Activated naive CD8-positive, alpha-beta T cell treated with anti-CD3 and anti-CD28 coated beads for 36 hours (primary cell): ENCODE results near the gene GRAMD1B. TPM values are rescaled to one million over a fixed set of nuclear protein-coding genes. Genes with fewer than 3 reads are reported as not detected.

Experiments used
- DNase-seq: peaks from one replicate; pipeline ENCODE4 v3.0.0; 2021
- H3K27ac Mint-ChIP-seq: one replicate; pipeline ENCODE4 v1.8.0; 2022; ENCODE audit warnings: mild to moderate bottlenecking, moderate library complexity, mixed read lengths
- H3K27me3 Mint-ChIP-seq: one replicate; pipeline ENCODE4 v1.8.0; 2022; ENCODE audit warnings: mild to moderate bottlenecking, mixed read lengths
- H3K36me3 Mint-ChIP-seq: one replicate; pipeline ENCODE4 v1.8.0; 2021; ENCODE audit warnings: mild to moderate bottlenecking, mixed read lengths
- H3K4me1 Mint-ChIP-seq: one replicate; pipeline ENCODE4 v1.8.0; 2021; ENCODE audit warnings: mixed read lengths
- H3K4me3 Mint-ChIP-seq: one replicate; pipeline ENCODE4 v1.8.0; 2022; ENCODE audit warnings: mild to moderate bottlenecking, moderate library complexity, mixed read lengths
- H3K9me3 Mint-ChIP-seq: one replicate; pipeline ENCODE4 v1.8.0; 2022; ENCODE audit warnings: mixed read lengths
- total RNA-seq, 2 experiments: library from RNA; stranded (reverse); gene quantifications; one replicate each; pipeline ENCODE4 v1.2.3, GENCODE V29; 2021

The GRAMD1B gene
- total RNA-seq, 2 experiments from 2014 or later, result 20.3 to 20.6 TPM

GRCh38 chr11:123588864-123589262 lies 158.8 kb downstream of the GRAMD1B start:
- Mint-ChIP-seq H3K27ac (no peak overlapping the region), H3K27me3 (no peaks in the 10 kb centered on the region), H3K4me3 (no peak overlapping the region), H3K36me3 (no peaks in the 10 kb centered on the region), H3K9me3 (no peaks in the 10 kb centered on the region), H3K4me1 (no peaks in the 10 kb centered on the region)
- DNase-seq, result no peak

- Mint-ChIP-seq H3K27ac (no peak overlapping the region), H3K36me3 (no peaks in the 10 kb centered on the region), H3K27me3 (no peaks in the 10 kb centered on the region), H3K4me1 (no peaks in the 10 kb centered on the region), H3K4me3 (no peak overlapping the region), H3K9me3 (no peaks in the 10 kb centered on the region)
- DNase-seq, result no peak
These were observed 160.3 kb downstream of the GRAMD1B start for GRCh38 chr11:123590296-123590912.

- Mint-ChIP-seq H3K27ac (no peak overlapping the region), H3K9me3 (no peaks in the 10 kb centered on the region), H3K4me3 (no peak overlapping the region), H3K27me3 (no peaks in the 10 kb centered on the region), H3K36me3 (no peaks in the 10 kb centered on the region), H3K4me1 (no peaks in the 10 kb centered on the region)
- DNase-seq, result no peak
These were observed 163.5 kb downstream of the GRAMD1B start for GRCh38 chr11:123593570-123593969.

GRCh38 chr11:123594188-123594901 lies 164.3 kb downstream of the GRAMD1B start:
- no peak overlapping the region for H3K4me3 Mint-ChIP-seq
- H3K36me3 Mint-ChIP-seq, result peaks cover 3% of the 10 kb centered on the region
- H3K27ac Mint-ChIP-seq, result no peak overlapping the region
- no peak for DNase-seq
- H3K27me3 Mint-ChIP-seq, result no peaks in the 10 kb centered on the region
- no peaks in the 10 kb centered on the region for H3K4me1 Mint-ChIP-seq
- no peaks in the 10 kb centered on the region for H3K9me3 Mint-ChIP-seq

GRCh38 chr11:123594921-123595320 lies 164.9 kb downstream of the GRAMD1B start:
- no peaks in the 10 kb centered on the region for H3K4me1 Mint-ChIP-seq
- no peak for DNase-seq
- no peak overlapping the region for H3K4me3 Mint-ChIP-seq
- no peak overlapping the region for H3K27ac Mint-ChIP-seq
- peaks cover 3% of the 10 kb centered on the region for H3K36me3 Mint-ChIP-seq
- H3K9me3 Mint-ChIP-seq, result no peaks in the 10 kb centered on the region
- no peaks in the 10 kb centered on the region for H3K27me3 Mint-ChIP-seq

GRCh38 chr11:123597859-123598258 lies 167.8 kb downstream of the GRAMD1B start:
- Mint-ChIP-seq H3K36me3 (peaks cover 3% of the 10 kb centered on the region), H3K27me3 (no peaks in the 10 kb centered on the region), H3K27ac (no peak overlapping the region), H3K4me1 (no peaks in the 10 kb centered on the region), H3K9me3 (no peaks in the 10 kb centered on the region), H3K4me3 (no peak overlapping the region)
- DNase-seq, result no peak

- H3K36me3 Mint-ChIP-seq, result peaks cover 3% of the 10 kb centered on the region
- H3K27me3 Mint-ChIP-seq, result no peaks in the 10 kb centered on the region
- no peak overlapping the region for H3K27ac Mint-ChIP-seq
- no peak for DNase-seq
- no peak overlapping the region for H3K4me3 Mint-ChIP-seq
- no peaks in the 10 kb centered on the region for H3K9me3 Mint-ChIP-seq
- H3K4me1 Mint-ChIP-seq, result no peaks in the 10 kb centered on the region
These were observed 171.1 kb downstream of the GRAMD1B start for GRCh38 chr11:123601136-123601535.

GRCh38 chr11:123601743-123602142 lies 171.7 kb downstream of the GRAMD1B start:
- no peak overlapping the region for H3K27ac Mint-ChIP-seq
- no peaks in the 10 kb centered on the region for H3K27me3 Mint-ChIP-seq
- H3K4me1 Mint-ChIP-seq, result no peaks in the 10 kb centered on the region
- peaks cover 4% of the 10 kb centered on the region for H3K36me3 Mint-ChIP-seq
- no peak overlapping the region for H3K4me3 Mint-ChIP-seq
- no peak for DNase-seq
- H3K9me3 Mint-ChIP-seq, result no peaks in the 10 kb centered on the region

- Mint-ChIP-seq H3K9me3 (no peaks in the 10 kb centered on the region), H3K27me3 (no peaks in the 10 kb centered on the region), H3K36me3 (peaks cover 4% of the 10 kb centered on the region), H3K4me1 (no peaks in the 10 kb centered on the region), H3K4me3 (no peak overlapping the region), H3K27ac (no peak overlapping the region)
- DNase-seq, result no peak
These were observed 173.6 kb downstream of the GRAMD1B start for GRCh38 chr11:123603666-123604065.

- Mint-ChIP-seq H3K27ac (no peak overlapping the region), H3K36me3 (peaks cover 8% of the 10 kb centered on the region), H3K4me1 (no peaks in the 10 kb centered on the region), H3K9me3 (no peaks in the 10 kb centered on the region), H3K27me3 (no peaks in the 10 kb centered on the region), H3K4me3 (no peak overlapping the region)
- DNase-seq, result no peak
These were observed 177.7 kb downstream of the GRAMD1B start for GRCh38 chr11:123607781-123608180.

GRCh38 chr11:123608371-123608770 lies 178.3 kb downstream of the GRAMD1B start:
- Mint-ChIP-seq H3K27ac (no peak overlapping the region), H3K27me3 (no peaks in the 10 kb centered on the region), H3K4me3 (no peak overlapping the region), H3K4me1 (no peaks in the 10 kb centered on the region), H3K9me3 (no peaks in the 10 kb centered on the region), H3K36me3 (peaks cover 8% of the 10 kb centered on the region)
- DNase-seq, result no peak

GRCh38 chr11:123608945-123609344 lies 178.9 kb downstream of the GRAMD1B start:
- DNase-seq, result no peak

GRCh38 chr11:123611698-123612097 lies 181.6 kb downstream of the GRAMD1B start:
- no peak for DNase-seq
- H3K36me3 Mint-ChIP-seq, result peaks cover 6% of the 10 kb centered on the region
- H3K4me1 Mint-ChIP-seq, result no peaks in the 10 kb centered on the region
- no peak overlapping the region for H3K4me3 Mint-ChIP-seq
- no peak overlapping the region for H3K27ac Mint-ChIP-seq
- H3K9me3 Mint-ChIP-seq, result no peaks in the 10 kb centered on the region
- H3K27me3 Mint-ChIP-seq, result no peaks in the 10 kb centered on the region

More at GRCh38 chr11:123608945-123609344, 178.9 kb downstream of the GRAMD1B start:
- Mint-ChIP-seq H3K36me3 (peaks cover 8% of the 10 kb centered on the region), H3K27ac (no peak overlapping the region), H3K4me3 (no peak overlapping the region), H3K27me3 (no peaks in the 10 kb centered on the region), H3K4me1 (no peaks in the 10 kb centered on the region), H3K9me3 (no peaks in the 10 kb centered on the region)

- no peak overlapping the region for H3K27ac Mint-ChIP-seq
- peaks cover 10% of the 10 kb centered on the region for H3K36me3 Mint-ChIP-seq
- H3K27me3 Mint-ChIP-seq, result no peaks in the 10 kb centered on the region
- no peaks in the 10 kb centered on the region for H3K4me1 Mint-ChIP-seq
- H3K9me3 Mint-ChIP-seq, result no peaks in the 10 kb centered on the region
- no peak for DNase-seq
- no peak overlapping the region for H3K4me3 Mint-ChIP-seq
These were observed 186.6 kb downstream of the GRAMD1B start for GRCh38 chr11:123616505-123617198.

GRCh38 chr11:123622576-123622975 lies 192.5 kb downstream of the GRAMD1B start:
- Mint-ChIP-seq H3K36me3 (peaks cover 5% of the 10 kb centered on the region), H3K4me3 (no peak overlapping the region), H3K4me1 (no peaks in the 10 kb centered on the region), H3K27me3 (no peaks in the 10 kb centered on the region), H3K9me3 (no peaks in the 10 kb centered on the region), H3K27ac (no peak overlapping the region)
- DNase-seq, result no peak
